GM11168 (cell line): ENCODE measurements around the gene GJB2.

Source experiments
- in situ Hi-C: fragments of 300-500 bp; cut with MboI; formaldehyde crosslinking; loops from one replicate; pipeline ENCODE4 v1.12.0; 2022; ENCODE audit warnings: low sequenced_read_pairs; ENCODE audit not compliant: unreplicated experiment

The GJB2 gene

DNA sequence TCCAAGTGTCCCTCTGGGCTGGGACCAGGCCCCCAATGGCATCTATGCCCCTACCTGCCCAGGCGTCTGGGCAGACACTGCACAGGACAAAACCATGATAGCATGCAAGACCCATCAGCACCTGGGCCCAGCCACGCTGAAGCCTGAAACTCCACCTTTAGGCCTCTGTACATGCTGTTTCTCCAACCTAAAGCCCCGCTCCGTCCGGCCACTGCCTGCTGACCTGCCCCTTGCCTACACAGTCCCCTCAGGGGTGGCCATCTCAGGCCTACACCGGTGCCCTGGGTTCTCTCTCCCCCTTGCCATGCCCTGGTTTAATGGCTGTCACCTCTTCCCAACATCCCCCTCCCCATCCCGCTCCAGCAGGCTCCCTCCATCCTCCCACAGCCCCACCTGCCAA lies 47.2 kb downstream of the GJB2 start:
- in situ Hi-C loops = no loop called here

DNA sequence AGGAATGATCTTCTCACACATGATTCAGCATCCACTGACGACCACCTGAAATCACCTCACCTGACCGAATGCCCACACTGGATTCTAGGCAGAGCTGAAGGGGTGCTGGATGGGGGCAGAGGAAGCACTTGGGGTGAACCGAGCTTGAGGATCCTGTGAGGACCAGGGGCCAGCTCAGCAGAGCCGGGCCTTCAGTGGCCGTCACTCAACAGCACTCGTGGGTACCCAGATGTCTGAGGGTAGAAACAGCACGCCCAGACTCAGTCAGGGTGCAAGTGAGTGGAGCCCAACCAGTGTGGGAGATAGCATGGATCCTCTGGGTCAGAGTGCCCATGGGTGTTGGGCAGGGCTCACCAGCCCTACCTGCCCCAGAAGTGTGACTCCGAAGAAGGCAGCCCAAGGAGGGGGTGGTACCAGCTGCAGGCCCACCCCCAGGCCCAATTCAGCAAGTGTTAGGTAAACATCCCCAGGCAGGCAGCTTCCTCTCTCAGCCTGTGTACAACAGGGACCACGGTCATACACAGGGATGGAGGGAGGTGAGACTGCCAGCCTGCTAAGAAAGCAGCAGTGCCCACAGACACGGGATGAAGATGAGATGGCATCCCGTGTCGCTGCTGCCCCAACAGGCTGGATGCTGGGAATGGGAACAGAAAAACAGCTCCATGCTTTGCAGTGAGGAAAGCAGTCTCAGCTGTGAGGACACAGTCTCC lies 48.4 kb downstream of the GJB2 start:
- in situ Hi-C loops = no loop called here

DNA sequence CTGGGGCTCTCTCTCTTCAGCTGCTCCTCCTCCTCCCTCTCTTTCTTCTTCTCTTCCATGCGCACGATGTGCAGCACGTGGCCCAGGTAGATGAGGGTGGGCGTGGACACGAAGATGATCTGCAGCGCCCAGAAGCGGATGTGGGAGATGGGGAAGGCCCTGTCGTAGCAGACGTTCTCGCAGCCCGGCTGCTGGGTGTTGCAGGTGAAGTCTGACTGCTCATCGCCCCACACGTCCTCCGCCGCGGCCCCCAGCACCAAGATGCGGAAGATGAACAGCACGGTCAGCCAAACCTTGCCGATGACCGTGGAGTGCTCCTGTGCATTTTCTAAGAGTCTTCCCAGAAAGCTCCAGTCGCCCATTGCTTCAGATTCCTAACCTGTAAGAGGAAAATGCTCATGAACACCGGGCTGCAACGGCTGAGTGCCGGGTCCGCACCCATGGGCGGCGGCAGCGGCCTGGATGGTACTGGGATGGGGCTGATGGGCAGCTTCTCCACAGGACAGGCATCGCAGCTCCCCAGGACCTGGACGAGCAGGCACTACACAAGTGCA lies 49.7 kb downstream of the GJB2 start:
- in situ Hi-C loops = no loop called here

DNA sequence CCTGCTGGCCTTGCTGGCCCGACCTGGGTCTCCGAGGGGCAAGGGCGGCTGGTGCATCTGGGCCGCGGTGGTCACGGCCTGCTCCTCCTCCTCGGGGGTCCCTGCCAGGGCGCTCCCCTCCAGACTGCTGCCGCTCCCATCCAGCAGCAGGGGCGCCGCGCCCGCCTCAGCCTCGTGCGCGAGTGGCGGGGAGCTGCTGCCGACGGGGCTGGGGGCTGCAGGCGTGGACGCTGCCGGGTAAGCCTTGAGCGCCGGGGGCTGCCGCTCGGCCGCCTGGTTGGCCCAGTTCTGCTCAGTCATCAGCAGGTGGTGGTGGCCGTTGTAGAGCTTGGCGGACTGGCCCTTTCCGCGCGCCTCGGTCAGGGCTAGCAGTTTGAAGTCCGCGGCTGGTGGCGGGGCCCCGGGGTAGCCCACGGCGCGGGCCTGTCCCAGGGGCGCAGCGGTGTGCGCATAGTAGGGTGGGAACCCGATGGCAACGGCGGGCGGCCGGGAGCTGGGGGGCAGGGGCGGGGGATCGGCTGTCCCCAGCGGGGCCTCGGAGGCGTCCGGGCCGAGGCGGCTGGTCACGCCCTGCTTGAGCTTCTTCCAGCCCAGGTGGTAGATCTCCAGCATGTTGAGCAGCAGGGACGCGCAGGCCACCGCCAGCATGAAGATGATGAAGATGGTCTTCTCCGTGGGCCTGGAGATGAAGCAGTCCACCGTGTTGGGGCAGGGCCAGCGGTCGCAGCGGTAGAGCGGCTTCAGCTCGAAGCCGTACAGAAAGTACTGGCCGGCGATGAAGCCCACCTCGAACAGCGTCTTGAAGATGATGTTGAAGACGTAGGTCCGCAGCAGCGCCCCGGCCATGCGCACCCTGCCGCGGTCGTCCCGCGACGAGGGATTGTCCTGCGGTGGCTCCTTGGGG lies 50.5 kb downstream of the GJB2 start:
- in situ Hi-C loops = no loop called here

DNA sequence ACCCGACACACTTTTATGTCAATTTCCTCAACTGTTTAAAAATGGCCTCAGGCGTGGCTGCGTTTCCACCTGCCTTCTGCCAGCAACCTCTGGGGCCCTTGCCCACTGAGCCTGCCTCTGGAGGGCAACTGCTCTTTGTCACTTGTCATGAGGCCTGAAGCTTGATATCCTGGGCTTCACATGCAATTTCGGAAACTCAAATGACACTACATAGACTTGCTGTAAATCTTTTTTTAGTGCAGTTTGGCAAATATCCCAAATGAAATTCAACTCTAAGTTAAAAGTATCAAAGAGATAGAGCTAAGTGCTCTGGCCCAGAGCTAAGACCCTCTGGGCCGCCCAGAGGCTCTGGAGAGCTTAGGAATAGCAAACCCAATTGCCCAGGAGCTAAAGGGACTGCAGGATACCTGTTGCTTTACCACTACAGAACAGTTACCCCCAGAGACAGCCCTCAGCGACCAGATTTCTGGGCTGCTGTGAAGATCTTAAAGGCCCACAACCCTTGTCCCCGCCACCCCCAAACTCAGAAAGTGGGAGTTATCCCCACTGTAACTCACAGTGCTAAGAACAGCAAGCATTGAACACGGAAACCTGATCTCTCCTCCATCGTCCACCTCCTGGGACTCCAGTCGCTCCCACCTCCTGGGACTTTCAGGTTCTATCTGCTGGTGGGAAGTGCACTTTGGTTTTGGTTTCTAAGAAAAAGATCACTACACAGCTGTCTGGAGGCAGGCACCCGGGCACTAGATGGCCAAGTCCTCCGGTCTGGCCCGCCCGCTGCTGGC lies 51.3 kb downstream of the GJB2 start:
- in situ Hi-C loops = no loop called here

DNA sequence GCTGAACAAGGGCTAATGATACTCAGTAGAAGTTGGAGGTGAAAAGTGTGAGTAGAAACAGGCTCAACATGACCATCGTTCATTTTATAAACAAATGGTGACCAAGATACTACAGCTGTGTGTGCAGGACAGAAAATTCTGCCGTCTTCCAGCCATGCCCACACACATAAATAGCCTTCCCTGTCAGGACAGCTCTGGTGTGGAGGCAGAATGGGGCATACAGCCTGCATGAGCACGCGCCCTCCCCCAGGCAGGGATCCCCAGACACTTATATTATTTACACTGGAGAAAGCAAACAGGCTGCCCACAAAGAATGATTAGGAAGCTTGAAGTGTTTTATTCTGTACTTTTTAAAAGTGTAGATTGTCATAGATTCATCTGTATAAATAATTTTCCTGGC lies 52.3 kb downstream of the GJB2 start:
- in situ Hi-C loops = no loop called here

DNA sequence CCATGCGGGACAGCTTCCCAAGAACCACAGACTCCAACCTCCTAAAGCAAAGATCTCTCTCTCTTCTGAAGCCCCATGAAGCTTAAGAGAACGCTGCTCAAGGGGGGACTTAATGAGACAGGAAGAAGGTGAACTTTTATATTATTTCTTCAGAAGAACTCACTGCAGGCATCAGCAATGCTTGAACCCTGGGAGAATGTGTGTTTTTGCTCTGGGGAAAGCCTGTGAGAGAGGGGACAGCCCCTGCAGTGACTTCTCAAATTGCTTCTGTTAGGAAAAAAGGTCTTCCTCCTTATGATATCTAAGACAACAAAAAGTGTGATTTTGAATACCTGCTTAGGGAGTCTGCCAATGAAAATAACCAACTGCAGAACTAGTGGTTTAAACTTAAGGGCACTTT lies 54.9 kb downstream of the GJB2 start:
- in situ Hi-C loops = no loop called here
